Body of pancreas (tissue), 4 donors: Measurements from ENCODE around the gene PFKFB3.

Experiments used
- CTCF ChIP-seq, 7 experiments: fragments of 450-650 bp in 4 of 7; fragments of 200-600 bp in 3 of 7; sonication (generic) in 3 of 7; IDR thresholded peaks; one replicate each; pipeline ENCODE4 v1.5.1; 2016 to 2019; ENCODE audit warnings: antibody characterized with exemption in 7 of 7
- POLR2A ChIP-seq, 3 donors: fragments of 450-650 bp; IDR thresholded peaks; one replicate each; pipeline ENCODE4 v1.6.1; 2016; ENCODE audit warnings: antibody characterized with exemption in 3 of 3, mild to moderate bottlenecking in 2 of 3

- TF ChIP-seq CTCF (IDR thresholded peaks at IDR 0.05) (peak in 3 of 7 experiments; percentile 4 to 23 (median 11)), POLR2A (IDR thresholded peaks at IDR 0.05) (peak; percentile 32 to 54 (median 40))
Measured at GRCh38 chr10:6201516-6201975, 1.2 kb upstream of the PFKFB3 start.
